GM23338 (cell line): Measurements from ENCODE around the gene TRMT2A. TPM values are rescaled to one million over a fixed set of nuclear protein-coding genes. Genes with fewer than 3 reads are reported as not detected.

Experiments used
- ATAC-seq: fragments of 200-7000 bp; cut with Tn5 transposase; 3 replicates; pipeline ENCODE4 v1.9.1; 2020
- DNase-seq: peaks from one replicate; pipeline ENCODE4 v3.0.0-alpha.2; 2015; ENCODE audit warnings: low spot score
- H2AFZ ChIP-seq: fragments of 200-600 bp; sonication (generic); 2 replicates; pipeline ENCODE4 v1.8.0; 2016; ENCODE audit warnings: antibody characterized with exemption, mild to moderate bottlenecking, moderate library complexity
- H3F3A ChIP-seq: fragments of 200-600 bp; sonication (generic); replicated peaks from 2 replicates; pipeline ENCODE4 v1.8.0; 2017; ENCODE audit warnings: antibody characterized with exemption, mixed run types, low read depth
- H3K27ac ChIP-seq: fragments of 200-600 bp; sonication (generic); 2 replicates; pipeline ENCODE4 v1.6.1; 2016; ENCODE audit warnings: low read depth
- H3K27me3 ChIP-seq: fragments of 200-600 bp; sonication (generic); 2 replicates; pipeline ENCODE4 v1.8.0; 2016; ENCODE audit warnings: mild to moderate bottlenecking, mixed run types, moderate library complexity; ENCODE audit not compliant: insufficient read depth
- H3K36me3 ChIP-seq: fragments of 200-600 bp; sonication (generic); 2 replicates; pipeline ENCODE4 v1.8.0; 2016; ENCODE audit warnings: mild to moderate bottlenecking; ENCODE audit not compliant: insufficient read depth
- H3K4me1 ChIP-seq: fragments of 200-600 bp; sonication (generic); 2 replicates; pipeline ENCODE4 v1.8.0; 2016; ENCODE audit warnings: mild to moderate bottlenecking, moderate library complexity; ENCODE audit not compliant: insufficient read depth
- H3K4me2 ChIP-seq: fragments of 200-600 bp; sonication (generic); 2 replicates; pipeline ENCODE4 v1.7.1; 2017; ENCODE audit warnings: mixed run types
- H3K4me3 ChIP-seq: fragments of 200-600 bp; sonication (generic); 2 replicates; pipeline ENCODE4 v1.6.1; 2016; ENCODE audit warnings: mixed run types
- H3K79me2 ChIP-seq: fragments of 200-600 bp; sonication (generic); replicated peaks from 2 replicates; pipeline ENCODE4 v1.8.0; 2017; ENCODE audit warnings: mild to moderate bottlenecking; ENCODE audit not compliant: insufficient read depth
- H3K9me2 ChIP-seq: fragments of 200-600 bp; sonication (generic); 2 replicates; pipeline ENCODE4 v1.8.0; 2017; ENCODE audit not compliant: insufficient read depth
- H4K20me1 ChIP-seq: fragments of 200-600 bp; sonication (generic); replicated peaks from 2 replicates; pipeline ENCODE4 v1.8.0; 2017; ENCODE audit warnings: mild to moderate bottlenecking; ENCODE audit not compliant: insufficient read depth
- H3K27ac Mint-ChIP-seq: 2 replicates; pipeline ENCODE4 v1.8.0; 2020; ENCODE audit warnings: inconsistent platforms, mild to moderate bottlenecking, moderate library complexity, mixed read lengths
- H3K27me3 Mint-ChIP-seq: 3 replicates; pipeline ENCODE4 v1.8.0; 2022; ENCODE audit warnings: low read depth, mild to moderate bottlenecking, moderate library complexity, mixed read lengths, inconsistent platforms; ENCODE audit not compliant: insufficient read depth, poor library complexity
- H3K36me3 Mint-ChIP-seq: 3 replicates; pipeline ENCODE4 v1.8.0; 2021; ENCODE audit warnings: low read depth, mild to moderate bottlenecking, inconsistent platforms, moderate library complexity, mixed read lengths
- H3K4me1 Mint-ChIP-seq: 3 replicates; pipeline ENCODE4 v1.8.0; 2020; ENCODE audit warnings: mild to moderate bottlenecking, inconsistent platforms, mixed read lengths
- H3K4me3 Mint-ChIP-seq: 3 replicates; pipeline ENCODE4 v1.8.0; 2021; ENCODE audit warnings: moderate library complexity, mild to moderate bottlenecking, inconsistent platforms, mixed read lengths
- H3K9me3 Mint-ChIP-seq: 3 replicates; pipeline ENCODE4 v1.8.0; 2020; ENCODE audit warnings: moderate library complexity, mild to moderate bottlenecking, inconsistent platforms, mixed read lengths
- CREB1 ChIP-seq: fragments of 250-450 bp; sonication (Bioruptor Pico); IDR thresholded peaks from 2 replicates; pipeline ENCODE4 v1.5.0; 2020; ENCODE audit warnings: low read depth, mild to moderate bottlenecking, moderate library complexity
- EZH2 ChIP-seq: fragments of 200-600 bp; sonication (generic); IDR thresholded peaks from one replicate; pipeline ENCODE4 v1.8.0; 2017; ENCODE audit warnings: antibody characterized with exemption, mild to moderate bottlenecking, low read depth; ENCODE audit not compliant: unreplicated experiment
- EZH2phosphoT487 ChIP-seq: fragments of 200-600 bp; sonication (generic); IDR thresholded peaks from one replicate; pipeline ENCODE4 v1.8.1; 2018; ENCODE audit warnings: antibody characterized with exemption; ENCODE audit not compliant: unreplicated experiment
- REST ChIP-seq: IDR thresholded peaks from one replicate; pipeline ENCODE4 v1.6.1; 2018; ENCODE audit warnings: antibody characterized with exemption; ENCODE audit not compliant: unreplicated experiment
- STAT1 ChIP-seq: IDR thresholded peaks from one replicate; pipeline ENCODE4 v1.6.1; 2016; ENCODE audit warnings: antibody characterized with exemption; ENCODE audit not compliant: unreplicated experiment
- ZNF331 ChIP-seq: fragments of 250-450 bp; sonication (Bioruptor Pico); IDR thresholded peaks from 2 replicates; pipeline ENCODE4 v1.5.0; 2020; ENCODE audit warnings: low read depth, mild to moderate bottlenecking, moderate library complexity
- ZNF462 ChIP-seq: fragments of 250-450 bp; sonication (Bioruptor Pico); IDR thresholded peaks from 2 replicates; pipeline ENCODE4 v1.5.0; 2020; ENCODE audit warnings: mild to moderate bottlenecking, moderate library complexity
- polyA plus RNA-seq: library from polyadenylated mRNA; unstranded; fragments of >200 nt; fragmentation: Nextera tagmentation; extraction: Ambion mirVana; gene quantifications from 2 replicates; pipeline ENCODE4 v1.2.1, GENCODE V29; 2016
- total RNA-seq: library from RNA; depleted of rRNA; stranded (reverse); fragments of >200 nt; shearing (Covaris generic); gene quantifications from 2 replicates; pipeline ENCODE4 v1.2.3, GENCODE V29; 2014
- TF ChIP-seq, protein P1 (sequence below), 2 experiments: fragments of 200-600 bp in 1 of 2; sonication (generic) in 1 of 2; conservative IDR thresholded peaks; 2 replicates each; pipeline versions ENCODE4 v1.5.1 to v1.6.1; 2016 to 2017; ENCODE audit warnings: antibody characterized with exemption in 2 of 2, low read depth in 2 of 2, mild to moderate bottlenecking in 2 of 2, moderate library complexity in 1 of 2

The TRMT2A gene
- total and polyA plus RNA-seq, 2 experiments from 2014 or later: 41.3 to 61.3 TPM

DNA sequence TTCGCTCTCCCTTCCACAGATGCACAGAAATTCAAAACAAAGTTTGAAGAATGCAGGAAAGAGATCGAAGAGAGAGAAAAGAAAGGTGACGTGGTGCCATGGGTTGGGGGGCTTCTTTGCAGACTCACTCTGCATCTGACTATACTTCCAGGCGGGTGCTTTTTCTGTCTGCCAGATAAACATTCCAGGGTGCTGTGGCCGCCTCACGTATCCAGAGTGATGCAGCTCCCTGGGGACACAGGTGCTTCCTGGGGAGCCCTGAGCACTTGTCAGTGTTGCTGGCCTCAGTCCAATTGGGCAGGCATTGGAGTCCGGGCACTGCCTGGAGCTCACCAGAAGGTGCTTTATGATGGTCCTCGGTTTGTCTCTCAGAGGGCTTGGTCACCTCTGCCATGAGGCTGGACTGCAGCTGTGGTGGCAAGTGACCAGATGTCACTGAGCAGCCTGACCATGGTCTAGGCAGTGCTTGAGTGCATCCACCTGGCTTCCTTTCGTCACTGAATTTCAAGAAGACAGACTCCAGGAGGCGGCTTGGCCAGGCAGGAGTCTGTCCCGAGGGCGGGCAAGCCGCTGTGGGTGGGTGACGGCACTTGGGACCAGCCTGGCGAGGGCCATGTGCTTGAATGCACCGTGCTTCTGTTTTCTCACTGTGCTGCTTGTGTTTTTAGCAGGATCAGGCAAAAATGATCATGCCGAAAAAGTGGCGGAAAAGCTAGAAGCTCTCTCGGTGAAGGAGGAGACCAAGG, 9.4 kb upstream of the TRMT2A start:
- Mint-ChIP-seq H3K4me3 (no peak overlapping the region), H3K4me1 (peaks cover 5% of the 10 kb centered on the region; the same call in 2 of the 3 replicates), H3K27ac (no peak overlapping the region; the same call in 1 of the 2 replicates), H3K9me3 (no peaks in the 10 kb centered on the region), H3K36me3 (peaks cover 68% of the 10 kb centered on the region), H3K27me3 (peaks cover 13% of the 10 kb centered on the region)
- no peaks in the 10 kb centered on the region for H3K27me3 ChIP-seq
- TF ChIP-seq EZH2 (no peak), REST (no peak), CREB1 (CRISPR knock-in tag) (no peak), EZH2phosphoT487 (no peak), ZNF331 (CRISPR knock-in tag) (no peak), ZNF462 (CRISPR knock-in tag) (no peak), STAT1 (no peak)
- TF ChIP-seq, protein P1, sequence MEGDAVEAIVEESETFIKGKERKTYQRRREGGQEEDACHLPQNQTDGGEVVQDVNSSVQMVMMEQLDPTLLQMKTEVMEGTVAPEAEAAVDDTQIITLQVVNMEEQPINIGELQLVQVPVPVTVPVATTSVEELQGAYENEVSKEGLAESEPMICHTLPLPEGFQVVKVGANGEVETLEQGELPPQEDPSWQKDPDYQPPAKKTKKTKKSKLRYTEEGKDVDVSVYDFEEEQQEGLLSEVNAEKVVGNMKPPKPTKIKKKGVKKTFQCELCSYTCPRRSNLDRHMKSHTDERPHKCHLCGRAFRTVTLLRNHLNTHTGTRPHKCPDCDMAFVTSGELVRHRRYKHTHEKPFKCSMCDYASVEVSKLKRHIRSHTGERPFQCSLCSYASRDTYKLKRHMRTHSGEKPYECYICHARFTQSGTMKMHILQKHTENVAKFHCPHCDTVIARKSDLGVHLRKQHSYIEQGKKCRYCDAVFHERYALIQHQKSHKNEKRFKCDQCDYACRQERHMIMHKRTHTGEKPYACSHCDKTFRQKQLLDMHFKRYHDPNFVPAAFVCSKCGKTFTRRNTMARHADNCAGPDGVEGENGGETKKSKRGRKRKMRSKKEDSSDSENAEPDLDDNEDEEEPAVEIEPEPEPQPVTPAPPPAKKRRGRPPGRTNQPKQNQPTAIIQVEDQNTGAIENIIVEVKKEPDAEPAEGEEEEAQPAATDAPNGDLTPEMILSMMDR (conservative IDR thresholded peaks at IDR 0.05; ENCODE audit: low read depth in 2 of 2): no peak
- H3K27ac ChIP-seq: no peak overlapping the region
- peaks cover 23% of the 10 kb centered on the region for H4K20me1 ChIP-seq
- no peak overlapping the region for H3K4me3 ChIP-seq
- DNase-seq (no peak), ATAC-seq (no peak)
- H3K4me1 ChIP-seq: no peaks in the 10 kb centered on the region
- H3F3A ChIP-seq: peaks cover 52% of the 10 kb centered on the region
- no peak overlapping the region for H2AFZ ChIP-seq
- H3K9me2 ChIP-seq: no peaks in the 10 kb centered on the region
- H3K4me2 ChIP-seq: no peak overlapping the region
- peaks cover 19% of the 10 kb centered on the region for H3K79me2 ChIP-seq
- peaks cover 26% of the 10 kb centered on the region for H3K36me3 ChIP-seq
